CD4-positive, alpha-beta T cell treated with Interleukin-17A for 1 hour (primary cell): ENCODE results near the gene WNT9A.
"Not testable (repeated sequence)": the region's sequence is repeated elsewhere in the genome, so short reads cannot be mapped to it uniquely, and the experiment has no call there.

Experiments
- DNase-seq: peaks from one replicate; pipeline ENCODE4 v3.0.0-alpha.2; 2020

Gene WNT9A

DNA sequence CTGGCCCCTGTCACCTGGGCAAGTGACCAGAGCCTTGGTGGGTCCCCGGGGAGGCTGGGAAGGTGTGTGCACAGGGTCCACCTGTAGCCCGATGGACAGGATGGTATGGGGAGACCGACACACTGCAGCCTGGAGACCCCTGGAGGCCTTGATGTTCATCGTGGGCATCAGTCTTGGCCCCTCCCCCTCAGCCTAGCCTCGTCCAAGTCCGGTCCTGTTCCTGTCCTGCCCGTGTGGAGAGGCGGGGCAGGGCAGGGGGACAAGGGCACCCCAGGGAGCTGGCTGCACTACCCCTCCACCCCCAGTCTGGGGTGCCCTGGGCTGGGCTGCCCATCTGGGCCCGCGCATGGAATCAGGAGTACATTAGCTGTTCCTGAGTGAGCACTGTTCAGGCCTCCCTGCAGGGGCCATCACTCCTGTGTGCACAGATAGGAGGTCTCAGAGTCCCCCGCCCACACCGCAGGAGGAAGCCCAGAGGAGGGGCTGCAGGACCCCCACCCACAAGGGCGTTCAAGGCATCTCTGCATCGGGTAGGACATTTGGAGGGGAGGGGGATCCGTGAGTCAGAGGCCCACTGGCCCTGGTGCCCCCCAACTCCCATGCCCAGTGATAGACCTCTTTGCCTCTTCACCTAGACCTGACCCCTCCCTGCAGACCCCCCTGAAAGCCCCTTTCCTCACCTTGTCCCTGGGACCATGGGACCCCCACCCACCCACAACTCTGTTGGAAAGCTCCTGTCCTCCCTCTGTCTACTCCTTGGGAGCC, 63.2 kb downstream of the WNT9A start:
- no peak for DNase-seq

DNA sequence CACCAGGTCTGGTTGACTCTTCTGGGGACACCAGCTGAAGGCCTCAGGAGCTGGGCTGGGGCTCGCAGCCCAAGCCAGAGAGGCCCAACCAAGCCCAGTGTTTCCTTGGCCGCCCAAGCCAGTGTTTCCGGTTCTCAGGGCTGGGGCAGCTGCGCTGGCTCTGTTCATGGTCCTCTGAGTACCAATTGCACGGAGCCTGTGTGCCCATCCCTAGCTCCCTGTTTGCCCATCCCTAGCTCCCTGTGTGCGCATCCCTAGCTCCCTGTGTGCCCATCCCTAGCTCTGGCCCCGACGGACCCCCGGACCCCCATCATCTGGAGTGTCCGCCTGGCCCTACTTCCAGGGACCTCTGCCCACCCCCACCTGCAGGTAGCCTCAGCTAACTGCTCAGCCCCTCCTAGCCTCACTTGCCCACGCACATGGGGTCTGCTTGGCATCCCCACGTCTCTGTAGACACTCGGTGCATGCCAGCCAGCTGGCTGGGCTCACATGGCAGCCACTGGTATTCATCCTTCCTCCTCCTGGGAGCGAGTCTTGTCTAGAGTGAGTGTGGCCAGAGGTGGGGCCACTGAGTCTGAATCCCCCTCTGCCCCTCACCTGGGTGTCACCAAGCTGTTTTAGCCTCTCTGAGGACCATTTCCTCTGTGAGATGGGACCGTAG, 64.0 kb downstream of the WNT9A start:
- DNase-seq: no peak

DNA sequence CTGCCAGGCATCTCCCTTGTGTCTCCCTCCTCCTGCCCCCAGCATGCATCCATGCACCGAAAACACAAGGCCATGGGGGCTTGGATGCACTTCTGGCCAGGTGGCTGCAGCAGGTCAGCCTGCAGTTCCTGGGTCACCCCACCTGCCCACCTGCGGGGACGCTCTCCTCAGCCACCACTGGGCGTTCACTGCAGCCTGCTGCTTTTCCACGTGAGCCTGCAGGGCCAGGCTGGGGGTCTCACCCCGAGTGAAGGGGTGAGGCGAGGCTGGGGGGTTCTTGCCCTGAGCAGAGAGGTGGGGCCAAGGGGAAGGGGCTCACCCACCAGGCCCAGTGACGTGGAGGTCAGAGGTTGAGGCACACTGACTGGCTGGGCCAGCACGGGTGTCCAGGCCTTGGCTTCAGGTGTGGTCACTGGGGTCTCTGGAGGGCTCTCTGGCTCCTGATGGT, 64.6 kb downstream of the WNT9A start:
- no peak for DNase-seq

DNA sequence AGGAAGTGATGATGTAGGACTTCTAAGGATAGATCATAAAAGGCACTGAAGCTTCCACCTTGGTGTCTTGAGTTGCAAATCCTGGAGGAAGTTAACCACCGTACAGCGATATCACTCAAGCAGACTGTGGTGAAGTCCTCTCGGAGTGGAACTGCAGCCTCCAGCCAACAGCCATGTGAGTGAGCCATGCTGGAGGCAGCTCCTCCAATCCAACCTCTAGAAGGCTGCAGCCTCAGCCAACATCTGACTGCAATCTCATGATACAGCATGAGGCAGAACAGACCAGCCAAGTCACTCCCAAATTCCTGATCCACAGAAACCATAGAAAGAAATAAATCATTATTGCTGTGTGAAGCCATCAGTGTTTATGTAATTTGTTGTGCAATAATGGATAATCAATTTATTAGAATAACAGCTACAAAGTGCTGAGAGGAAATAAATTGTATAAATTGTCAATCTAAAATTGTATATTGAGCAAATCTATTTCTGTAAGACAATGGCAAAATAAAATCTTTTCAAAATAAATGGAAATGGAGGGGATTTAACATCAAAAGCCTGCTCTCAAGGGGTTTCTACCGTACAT, 67.3 kb downstream of the WNT9A start:
- no peak for DNase-seq

DNA sequence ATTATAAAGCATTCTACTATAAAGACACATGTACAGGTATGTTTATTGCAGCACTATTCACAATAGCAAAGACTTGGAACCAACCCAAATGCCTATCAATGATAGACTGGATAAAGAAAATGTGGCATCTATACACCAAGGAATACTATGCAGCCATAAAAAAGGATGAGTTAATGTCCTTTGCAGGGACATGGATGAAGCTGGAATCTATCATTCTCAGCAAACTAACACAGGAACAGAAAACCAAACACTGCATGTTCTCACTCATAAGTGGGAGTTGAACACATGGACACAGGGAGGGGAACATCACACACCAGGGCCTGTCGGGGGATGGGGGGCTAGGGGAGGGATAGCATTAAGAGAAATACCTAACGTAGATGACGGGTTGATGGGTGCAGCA, 69.9 kb downstream of the WNT9A start:
- not testable (repeated sequence) for DNase-seq

DNA sequence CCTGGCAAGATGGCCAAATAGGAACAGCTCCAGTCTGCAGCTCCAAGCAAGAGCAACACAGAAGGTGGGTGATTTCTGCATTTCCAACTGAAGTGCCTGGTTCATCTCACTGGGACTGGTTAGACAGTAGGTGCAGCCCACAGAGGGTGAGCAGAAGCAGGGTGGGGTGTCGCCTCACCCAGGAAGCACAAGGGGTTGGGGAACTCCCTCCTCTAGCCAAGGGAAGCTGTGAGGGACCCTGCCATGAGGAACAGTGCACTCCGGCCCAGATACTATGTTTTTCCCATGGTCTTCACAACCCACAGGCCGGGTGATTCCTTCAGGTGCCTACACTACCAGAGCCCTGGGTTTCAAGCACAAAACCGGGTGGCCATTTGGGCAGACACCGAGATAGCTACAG, 75.8 kb downstream of the WNT9A start:
- not testable (repeated sequence) for DNase-seq

DNA sequence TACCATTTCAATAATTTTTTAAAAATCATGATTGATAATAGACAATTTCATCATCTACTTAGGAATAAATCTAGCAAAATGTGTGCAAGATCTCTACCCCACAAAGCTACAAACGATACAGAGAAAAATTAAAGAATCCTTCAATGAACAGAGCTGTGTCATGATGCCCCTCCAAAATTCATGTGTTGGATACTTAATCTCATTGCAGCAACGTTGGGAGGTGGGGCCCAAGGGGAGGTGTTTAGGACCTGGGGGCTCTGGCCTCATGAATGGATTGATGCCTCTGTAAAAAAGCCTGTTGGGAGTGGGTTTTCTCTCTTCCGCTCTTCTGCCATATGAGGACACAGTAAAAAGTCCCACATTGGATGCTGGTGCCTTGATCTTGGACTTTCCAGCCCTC, 77.4 kb downstream of the WNT9A start:
- no peak for DNase-seq

DNA sequence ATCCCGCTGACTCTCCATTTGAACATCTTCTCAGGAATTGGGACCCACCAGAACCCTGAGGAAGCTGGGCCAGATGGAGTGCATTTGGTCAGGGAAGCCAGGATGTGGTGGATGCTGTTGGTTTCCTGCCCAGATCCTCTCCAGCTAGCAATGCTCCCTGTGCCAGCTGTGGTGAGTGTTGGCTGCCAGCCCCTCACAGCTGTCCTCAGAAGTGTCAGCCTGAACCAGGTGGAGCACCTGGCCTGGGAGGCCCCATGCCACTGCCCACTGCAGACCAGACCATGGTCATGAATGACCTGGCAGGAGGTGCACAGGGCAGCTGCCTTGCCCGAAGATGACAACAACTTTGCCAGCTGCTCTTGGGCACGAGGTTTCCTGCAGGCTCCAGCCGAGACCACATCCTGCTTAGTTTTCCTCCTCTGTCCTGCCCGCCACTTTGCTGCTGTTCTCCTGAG, 77.9 kb downstream of the WNT9A start:
- peak; percentile 25 for DNase-seq

DNA sequence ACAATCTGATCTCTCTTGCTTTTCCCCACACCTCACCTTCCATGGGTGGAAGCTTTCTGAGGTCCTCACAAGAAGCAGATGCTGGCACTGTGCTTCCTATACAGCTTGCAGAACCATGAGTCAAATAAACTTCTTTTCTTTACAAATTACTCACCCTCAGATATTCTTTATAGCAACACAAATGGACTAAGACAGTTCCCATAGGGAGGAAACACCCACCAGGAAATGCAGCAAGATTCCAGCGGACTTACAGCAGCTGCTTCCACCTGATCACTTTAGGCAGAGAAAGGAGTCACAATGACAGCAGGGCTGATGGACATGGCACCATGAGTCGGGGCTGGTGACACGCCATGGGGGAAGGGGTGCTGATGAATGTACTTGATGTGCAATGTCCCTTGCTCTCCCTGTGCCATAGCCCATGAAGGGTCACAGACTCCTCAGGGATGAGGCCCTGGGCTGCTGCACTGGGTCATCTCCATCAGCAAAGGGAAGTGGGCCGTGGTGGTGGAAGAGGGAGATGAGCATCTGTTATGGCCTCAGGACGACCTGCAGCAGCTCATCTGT, 78.4 kb downstream of the WNT9A start:
- no peak for DNase-seq
